Body of pancreas (tissue), 4 donors: Measurements from ENCODE around the gene CRACR2A. TPM values are rescaled to one million over a fixed set of nuclear protein-coding genes. Genes with fewer than 3 reads are reported as not detected.

Source experiments
- ATAC-seq: fragments of 150-250 bp; one replicate; pipeline ENCODE4 v1.9.1; 2016
- DNase-seq, 4 donors: peaks; one replicate each; pipeline ENCODE4 v3.0.0-alpha.2; 2019
- H3K27ac ChIP-seq, 4 donors: fragments of 200-600 bp; sonication (generic); 1 replicate in 3 of 4; 2 replicates in 1 of 4; pipeline versions ENCODE4 v1.5.1 to v1.6.1; 2016 to 2019; ENCODE audit warnings: mild to moderate bottlenecking in 1 of 4, mixed read lengths in 1 of 4, moderate library complexity in 1 of 4
- H3K27me3 ChIP-seq, 2 donors: fragments of 200-600 bp; sonication (generic); one replicate each; pipeline ENCODE4 v1.6.0; 2016; ENCODE audit warnings: mild to moderate bottlenecking in 1 of 2
- H3K36me3 ChIP-seq, 2 donors: fragments of 200-600 bp; sonication (generic); replicated peaks in 1 of 2; 2 replicates each; pipeline ENCODE4 v1.5.1; 2016; ENCODE audit warnings: low read depth in 2 of 2; ENCODE audit not compliant: insufficient read depth in 1 of 2
- H3K4me1 ChIP-seq: fragments of 200-600 bp; sonication (generic); one replicate; pipeline ENCODE4 v1.6.0; 2016
- H3K4me3 ChIP-seq, 2 donors: fragments of 200-600 bp; sonication (generic); 1 replicate in 1 of 2; 2 replicates in 1 of 2; pipeline ENCODE4 v1.5.1; 2016 to 2019
- H3K9me3 ChIP-seq, 3 donors: fragments of 200-600 bp; sonication (generic); 1 replicate in 2 of 3; 2 replicates in 1 of 3; pipeline ENCODE4 v1.5.1; 2016
- POLR2A ChIP-seq, 3 donors: fragments of 450-650 bp; IDR thresholded peaks; one replicate each; pipeline ENCODE4 v1.6.1; 2016; ENCODE audit warnings: antibody characterized with exemption in 3 of 3, mild to moderate bottlenecking in 2 of 3
- WGBS, 2 donors: methylation state at CpG; one replicate each; pipeline ENCODE4 v1.1.5; 2017; 5-methylcytosine and 5-hydroxymethylcytosine counted together
- intact Hi-C: fragments of 100-400 bp; cut with DNase I; formaldehyde crosslinking; loops from one replicate; pipeline ENCODE4 v1.15.1; 2023
- total RNA-seq, 2 donors: library from RNA; depleted of rRNA; stranded (reverse); fragments of >200 nt; gene quantifications; one replicate each; pipeline ENCODE4 v1.1.0, GENCODE V29; 2016
- TF ChIP-seq, protein P1 (sequence below), 7 experiments: fragments of 450-650 bp in 4 of 7; fragments of 200-600 bp in 3 of 7; sonication (generic) in 3 of 7; IDR thresholded peaks; one replicate each; pipeline ENCODE4 v1.5.1; 2016 to 2019; ENCODE audit warnings: antibody characterized with exemption in 7 of 7

CRACR2A gene
- total RNA-seq, 2 donors from 2014 or later, result 7.0 to 13.8 TPM

DNA sequence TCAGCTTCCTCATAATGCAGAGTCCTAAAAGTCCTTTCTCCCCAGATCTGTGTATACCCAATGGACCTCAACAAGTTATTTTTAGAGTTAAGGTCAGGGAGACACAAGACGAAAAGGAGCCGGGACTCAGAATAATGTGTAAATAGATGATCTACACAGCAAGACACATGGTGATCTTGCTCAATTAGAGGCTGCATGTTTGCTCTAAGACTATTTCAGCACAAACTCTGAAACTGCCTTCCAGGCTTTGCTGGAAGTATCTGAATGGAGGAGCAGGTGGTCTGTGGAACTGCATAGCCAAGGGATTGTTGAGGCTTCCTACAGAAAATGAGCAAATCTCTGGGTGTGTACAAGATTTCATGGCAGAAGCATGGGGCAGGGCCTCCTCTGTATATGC, 80.8 kb downstream of the CRACR2A start:
- DNase-seq, result no peak
- no peak for TF ChIP-seq POLR2A (IDR thresholded peaks at IDR 0.05)
- TF ChIP-seq, protein P1, sequence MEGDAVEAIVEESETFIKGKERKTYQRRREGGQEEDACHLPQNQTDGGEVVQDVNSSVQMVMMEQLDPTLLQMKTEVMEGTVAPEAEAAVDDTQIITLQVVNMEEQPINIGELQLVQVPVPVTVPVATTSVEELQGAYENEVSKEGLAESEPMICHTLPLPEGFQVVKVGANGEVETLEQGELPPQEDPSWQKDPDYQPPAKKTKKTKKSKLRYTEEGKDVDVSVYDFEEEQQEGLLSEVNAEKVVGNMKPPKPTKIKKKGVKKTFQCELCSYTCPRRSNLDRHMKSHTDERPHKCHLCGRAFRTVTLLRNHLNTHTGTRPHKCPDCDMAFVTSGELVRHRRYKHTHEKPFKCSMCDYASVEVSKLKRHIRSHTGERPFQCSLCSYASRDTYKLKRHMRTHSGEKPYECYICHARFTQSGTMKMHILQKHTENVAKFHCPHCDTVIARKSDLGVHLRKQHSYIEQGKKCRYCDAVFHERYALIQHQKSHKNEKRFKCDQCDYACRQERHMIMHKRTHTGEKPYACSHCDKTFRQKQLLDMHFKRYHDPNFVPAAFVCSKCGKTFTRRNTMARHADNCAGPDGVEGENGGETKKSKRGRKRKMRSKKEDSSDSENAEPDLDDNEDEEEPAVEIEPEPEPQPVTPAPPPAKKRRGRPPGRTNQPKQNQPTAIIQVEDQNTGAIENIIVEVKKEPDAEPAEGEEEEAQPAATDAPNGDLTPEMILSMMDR (IDR thresholded peaks at IDR 0.05), result no peak
- intact Hi-C loops, result no loop called here
- H3K9me3 ChIP-seq, result no peaks in the 10 kb centered on the region
- ATAC-seq, result no peak
- H3K27me3 ChIP-seq, result no peaks in the 10 kb centered on the region
- H3K4me3 ChIP-seq, result no peak overlapping the region
- no peaks in the 10 kb centered on the region for H3K36me3 ChIP-seq
- 92 to 93% methylated on average over 2 of the region's 2 CpGs for WGBS, 2 donors
- H3K4me1 ChIP-seq, result no peaks in the 10 kb centered on the region
- H3K27ac ChIP-seq, result no peak overlapping the region

- intact Hi-C loops, result no loop called here
- H3K27me3 ChIP-seq, result no peaks in the 10 kb centered on the region
- ATAC-seq (no peak), DNase-seq (no peak)
- no peak overlapping the region for H3K27ac ChIP-seq
- no peaks in the 10 kb centered on the region for H3K9me3 ChIP-seq
- no peaks in the 10 kb centered on the region for H3K4me1 ChIP-seq
- no peak overlapping the region for H3K4me3 ChIP-seq
- TF ChIP-seq POLR2A (IDR thresholded peaks at IDR 0.05), result no peak
- TF ChIP-seq, protein P1 (IDR thresholded peaks at IDR 0.05), result no peak
- no peaks in the 10 kb centered on the region for H3K36me3 ChIP-seq
- 87 to 88% methylated on average over 4 of the region's 4 CpGs for WGBS, 2 donors
These were observed 81.4 kb downstream of the CRACR2A start for GRCh38 chr12:3671330-3672112.

DNA sequence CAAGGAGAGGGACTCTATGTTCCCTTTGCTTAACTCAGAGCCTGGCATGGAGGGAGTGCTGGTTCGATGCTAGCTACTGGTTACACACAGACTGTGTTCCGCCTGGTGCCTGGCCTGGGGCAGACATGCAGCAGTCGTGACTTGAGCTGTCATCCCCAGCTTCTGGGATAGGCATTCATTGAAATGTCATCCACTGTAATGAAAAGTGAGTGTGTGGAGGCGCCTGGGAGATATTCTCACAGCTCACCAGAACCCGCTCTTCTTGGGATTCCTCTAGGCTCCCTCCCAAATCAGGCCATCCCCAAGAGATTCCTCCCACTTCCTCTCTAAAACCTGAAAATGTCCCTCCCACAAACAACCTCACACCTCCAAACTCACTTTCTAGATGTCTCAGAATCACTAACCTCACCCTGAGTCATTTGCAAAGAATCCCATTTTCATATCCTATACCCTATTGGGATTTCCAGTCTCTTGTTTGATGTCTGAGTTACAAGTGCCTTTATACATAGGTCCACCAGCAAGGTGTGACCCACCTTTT, 82.8 kb downstream of the CRACR2A start:
- Histone ChIP-seq H3K9me3 (no peaks in the 10 kb centered on the region), H3K4me1 (no peaks in the 10 kb centered on the region), H3K4me3 (no peak overlapping the region), H3K36me3 (no peaks in the 10 kb centered on the region), H3K27me3 (no peaks in the 10 kb centered on the region), H3K27ac (no peak overlapping the region)
- 89 to 94% methylated on average over 2 to 5 of the region's 5 CpGs for WGBS, 2 donors
- intact Hi-C loops, result no loop called here
- no peak for DNase-seq
- TF ChIP-seq, protein P1 (IDR thresholded peaks at IDR 0.05), result no peak
- no peak for TF ChIP-seq POLR2A (IDR thresholded peaks at IDR 0.05)
- ATAC-seq, result no peak

- Histone ChIP-seq H3K36me3 (no peaks in the 10 kb centered on the region), H3K4me1 (no peaks in the 10 kb centered on the region), H3K27me3 (no peaks in the 10 kb centered on the region), H3K4me3 (no peak overlapping the region), H3K9me3 (no peaks in the 10 kb centered on the region), H3K27ac (no peak overlapping the region)
- ATAC-seq (no peak), DNase-seq (no peak)
- intact Hi-C loops, result no loop called here
- TF ChIP-seq, protein P1 (IDR thresholded peaks at IDR 0.05), result no peak
- no peak for TF ChIP-seq POLR2A (IDR thresholded peaks at IDR 0.05)
- 67 to 100% methylated on average over 4 of the region's 4 CpGs for WGBS, 2 donors
These were observed 83.3 kb downstream of the CRACR2A start for GRCh38 chr12:3669594-3669993.
